Measurements from ENCODE around the gene IARS2.
"Not testable (repeated sequence)": the region's sequence is repeated elsewhere in the genome, so short reads cannot be mapped to it uniquely, and the experiment has no call there.

Gene IARS2

DNA sequence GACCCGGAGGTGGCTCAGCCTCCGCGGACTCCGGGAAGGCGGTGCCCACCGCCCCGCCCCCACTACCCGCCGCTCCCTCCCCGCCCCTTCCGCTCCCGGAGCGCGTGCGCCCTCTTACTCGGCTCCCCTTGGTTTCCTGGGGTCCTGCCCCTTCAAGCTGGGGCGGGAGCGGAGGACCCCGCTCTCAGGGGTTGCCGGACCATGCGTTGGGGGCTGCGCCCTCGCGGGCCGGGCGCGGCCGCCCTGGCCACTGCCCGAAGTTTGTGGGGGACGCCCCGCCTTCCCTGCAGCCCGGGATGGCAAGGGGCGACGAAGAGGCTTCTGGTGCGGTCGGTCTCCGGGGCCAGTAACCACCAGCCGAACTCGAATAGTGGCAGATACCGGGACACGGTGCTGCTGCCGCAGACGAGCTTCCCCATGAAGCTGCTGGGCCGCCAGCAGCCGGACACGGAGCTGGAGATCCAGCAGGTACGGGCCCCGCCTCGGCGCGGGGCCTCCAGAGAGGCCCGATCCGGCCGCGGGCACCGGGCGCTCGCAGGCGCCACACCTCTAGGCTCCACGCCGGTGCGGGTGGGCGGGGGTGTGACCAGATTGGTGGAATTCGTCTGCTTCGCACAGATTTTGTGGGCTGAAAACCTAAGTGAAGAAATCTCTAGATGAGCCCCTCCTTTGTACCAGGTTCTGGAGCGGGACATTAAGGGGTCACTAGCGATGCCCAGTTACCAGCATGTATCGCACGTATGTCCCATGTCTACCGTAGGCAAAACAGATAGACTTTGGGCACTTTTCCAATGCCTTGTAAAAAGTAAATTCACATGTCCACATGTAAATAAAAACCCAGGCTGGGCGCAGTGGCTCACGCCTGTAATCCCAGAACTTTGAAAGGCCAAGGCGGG is at the start of gene IARS2:
IARS2 (plus strand) TSS at position 117 of the 896 bp plus-strand sequence; CDS start at position 202, 85 bp downstream.
- DNase-seq, result peak; percentile 82 to 98 (median 89)
- intact Hi-C loops (cut with DNase I), result loop anchor here (2.0 to 5.0 kb wide), 2 partner anchors 45 to 178 kb away; partner anchors contain the start of gene RAB3GAP2

DNA sequence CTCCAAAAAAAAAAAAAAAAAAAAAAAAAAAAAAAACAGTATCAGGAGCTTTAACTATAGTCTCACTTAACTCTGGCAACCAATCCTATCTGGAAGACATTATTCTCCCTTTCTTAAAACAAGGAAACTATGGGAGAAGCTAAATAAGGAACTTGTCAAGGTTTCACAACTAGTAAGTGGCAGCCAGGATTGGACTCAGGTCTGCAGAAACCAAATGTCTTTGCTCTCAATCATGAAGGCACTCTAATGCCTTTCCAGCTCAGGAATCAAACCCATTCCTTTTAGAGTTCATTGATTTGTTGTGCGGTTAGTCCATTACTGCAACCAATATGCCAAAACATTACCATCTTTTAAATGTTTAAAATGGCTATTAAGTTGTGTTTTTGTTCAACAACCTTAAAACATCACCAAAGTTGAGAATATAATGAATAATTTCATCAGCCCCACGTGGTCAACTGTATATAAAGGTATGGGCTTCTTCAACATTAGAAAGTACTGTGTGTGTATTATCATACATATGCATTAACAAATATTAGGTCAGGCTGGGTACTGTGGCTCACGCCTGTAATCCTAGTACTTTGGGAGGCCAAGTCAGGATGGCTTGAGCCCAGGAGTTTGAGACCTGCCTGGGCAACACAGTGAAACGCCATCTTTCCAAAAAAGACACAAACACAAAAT is 49.1 kb upstream of the IARS2 start:
- intact Hi-C loops (cut with DNase I), result no loop called here
- DNase-seq, result no peak

DNA sequence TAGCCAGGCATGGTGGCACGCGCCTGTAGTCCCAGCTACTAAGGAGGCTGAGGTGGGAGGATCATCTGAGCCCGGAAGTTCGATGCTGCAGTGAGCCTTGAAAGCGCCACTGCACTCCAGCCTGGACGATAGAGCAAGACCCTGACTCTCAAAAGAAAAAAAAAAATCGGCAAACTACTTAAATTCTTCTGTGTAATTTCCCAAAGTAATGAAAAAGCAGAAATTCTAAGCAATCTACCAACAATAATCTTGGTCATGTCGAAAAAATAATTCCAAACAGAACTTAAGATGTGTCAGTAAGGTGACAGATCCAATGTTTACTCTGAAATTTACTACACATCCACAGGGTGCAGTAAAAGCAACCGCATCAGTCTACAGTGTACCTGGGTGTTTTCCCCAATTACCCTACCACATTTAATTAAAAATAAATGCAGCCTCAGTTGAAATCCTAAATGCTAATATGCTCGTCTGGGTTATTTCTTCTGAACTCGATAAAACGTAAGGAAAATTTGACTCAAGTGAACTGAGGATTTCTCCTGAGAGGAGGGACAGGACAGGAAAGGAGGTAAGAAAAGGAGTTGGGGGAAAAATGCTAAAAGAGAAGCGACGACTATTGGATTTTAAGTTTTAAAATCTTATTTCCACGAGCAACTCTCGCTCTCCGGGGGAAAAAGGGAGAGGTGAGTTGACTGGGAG is 48.4 kb upstream of the IARS2 start:
- DNase-seq, result peak in 1 of 10 donors; percentile 60
- intact Hi-C loops (cut with DNase I), result no loop called here

DNA sequence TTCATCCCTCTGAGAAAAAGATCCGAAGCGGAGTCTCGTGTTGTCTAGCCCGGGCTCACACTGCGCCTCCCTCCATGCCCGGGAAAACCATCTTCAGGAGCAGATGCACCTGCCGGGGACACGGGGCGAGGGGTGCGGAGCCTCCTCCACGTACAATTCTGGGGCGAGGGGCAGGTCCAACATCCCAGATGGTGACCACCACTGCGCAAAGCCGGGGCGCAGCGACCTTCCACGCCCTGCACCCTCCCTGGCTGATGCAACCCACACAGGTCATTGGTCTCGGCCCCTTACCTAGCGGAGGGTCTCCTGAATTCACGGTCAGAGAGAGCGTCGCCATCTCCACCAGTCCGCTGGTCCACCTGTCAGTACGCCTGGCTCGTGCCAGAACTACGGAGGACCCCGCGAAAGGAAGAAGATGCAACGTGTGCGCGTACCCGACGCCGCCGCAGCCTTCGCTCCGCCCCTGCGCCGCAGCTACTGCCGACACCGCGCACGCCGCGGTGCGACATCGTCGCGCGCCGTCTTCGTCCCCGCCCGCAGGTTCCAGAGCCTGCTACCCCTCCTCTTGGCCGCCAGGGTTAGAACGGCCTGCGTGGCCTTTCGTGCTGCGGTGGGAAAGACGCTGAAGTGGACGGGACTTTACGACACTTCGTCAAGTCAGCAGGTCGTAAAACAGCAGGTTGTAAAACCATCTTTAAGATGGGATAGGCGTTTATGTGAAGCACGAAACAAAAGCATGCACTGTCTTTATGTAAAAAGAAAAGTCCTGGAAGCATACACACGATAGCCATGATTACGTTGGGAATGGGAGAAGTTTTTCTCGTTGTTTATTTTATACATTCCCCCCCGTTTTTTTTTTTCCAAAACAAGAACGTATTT is 47.6 kb upstream of the IARS2 start, which contains the start of gene EPRS1:
EPRS1 (minus strand) TSS at position 454 of the 879 bp plus-strand sequence; CDS start at position 337, 117 bp downstream.
- intact Hi-C loops (cut with DNase I), result no loop called here
- DNase-seq, result peak; percentile 83 to 99 (median 92)

DNA sequence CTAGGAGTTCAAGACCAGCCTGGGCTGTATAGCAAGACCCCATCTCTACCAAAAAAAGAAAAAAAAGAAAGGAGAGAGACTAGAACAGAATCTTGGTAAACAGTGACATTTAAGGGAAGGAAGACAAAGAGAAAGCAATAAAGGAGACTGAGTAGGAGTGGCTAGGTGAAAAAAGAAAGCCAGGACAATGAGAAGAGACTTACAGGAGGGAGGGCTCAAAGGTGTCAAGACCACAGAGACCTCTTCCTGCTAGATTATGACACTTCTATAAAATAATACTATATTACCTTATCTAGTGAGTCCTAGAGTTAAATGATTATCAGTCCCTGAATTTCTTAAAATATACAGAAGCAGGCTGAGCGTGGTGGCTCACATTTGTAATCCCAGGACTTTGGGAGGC is 37.6 kb upstream of the IARS2 start:
- intact Hi-C loops (cut with DNase I), result no loop called here
- no peak for DNase-seq

DNA sequence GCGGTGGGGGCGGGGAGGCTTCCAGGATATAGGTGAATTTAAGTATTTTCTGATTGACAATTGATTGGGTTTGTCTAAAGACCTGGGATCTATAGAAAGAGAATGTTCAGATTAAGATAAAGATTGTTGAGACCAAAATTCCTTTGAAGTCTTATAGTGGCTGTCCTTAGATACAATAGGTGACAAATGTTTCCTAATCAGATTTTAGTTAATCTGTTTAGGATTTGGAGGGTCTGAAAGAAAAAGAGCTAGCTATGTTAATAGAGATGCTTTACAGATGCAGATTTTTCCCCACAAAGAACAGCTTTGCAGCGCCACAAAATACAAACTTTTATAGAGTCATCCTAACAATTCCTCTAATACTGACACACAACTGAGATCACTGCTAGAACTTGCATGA is 33.1 kb upstream of the IARS2 start:
- DNase-seq, result no peak
- intact Hi-C loops (cut with DNase I), result no loop called here

DNA sequence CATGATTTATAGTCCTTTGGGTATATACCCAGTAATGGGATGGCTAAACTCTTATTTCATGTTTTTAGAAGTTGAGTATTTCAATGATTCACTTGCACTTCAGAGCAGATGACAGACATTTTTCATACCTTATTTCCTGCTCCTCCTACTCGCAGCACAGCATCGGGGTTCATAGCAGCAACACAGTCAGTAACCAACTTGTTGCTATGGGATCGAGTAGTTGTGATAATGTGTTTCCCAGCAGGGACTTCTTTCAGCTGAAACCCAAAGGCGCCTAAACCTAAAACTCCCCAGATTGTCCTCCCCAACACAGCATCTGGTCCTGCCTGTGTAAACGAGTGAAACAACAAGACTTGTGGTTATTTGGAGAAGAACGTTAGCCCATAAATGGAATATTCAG is 31.3 kb upstream of the IARS2 start:
- DNase-seq, result no peak
- intact Hi-C loops (cut with DNase I), result no loop called here

DNA sequence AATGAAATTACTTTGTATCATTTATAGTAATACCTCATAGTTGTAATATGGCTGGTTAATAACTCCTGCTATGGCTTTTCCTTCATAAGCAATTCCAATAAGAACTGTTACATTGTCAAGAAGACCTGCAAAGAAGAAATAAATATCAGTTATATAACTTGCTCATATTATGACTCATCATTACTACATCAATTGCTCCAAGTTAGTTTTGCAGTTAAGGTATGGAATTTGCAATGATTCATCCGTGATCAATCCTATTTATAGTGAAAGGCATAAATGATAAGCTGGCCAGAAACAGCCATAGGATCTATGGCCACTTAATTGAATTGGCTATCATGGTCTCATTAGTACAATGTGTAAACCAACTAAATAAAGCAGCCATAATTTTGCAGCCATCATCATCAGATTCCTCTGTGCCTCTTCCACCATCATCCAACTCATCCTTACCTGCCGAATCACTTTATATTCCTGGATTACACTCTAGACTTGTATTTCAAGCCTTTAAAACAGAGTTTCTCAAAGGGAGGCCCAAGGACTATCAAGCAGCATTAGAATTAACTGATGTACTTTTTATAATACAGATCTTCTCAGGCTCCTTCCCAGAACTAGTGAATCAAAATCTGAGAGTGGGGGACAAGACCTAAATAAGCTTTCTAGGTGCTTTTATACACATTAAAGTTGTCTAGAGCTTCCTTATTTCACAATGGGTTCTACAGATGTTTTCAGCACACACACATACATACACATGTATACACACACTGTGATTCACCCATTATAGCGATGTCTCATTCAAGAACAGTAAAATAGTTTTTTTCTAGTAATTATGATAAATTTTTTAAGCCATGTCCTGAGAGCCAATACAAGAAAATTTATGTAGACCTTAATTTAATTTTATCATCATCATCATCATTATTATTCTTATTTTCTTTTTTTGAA is 26.4 kb upstream of the IARS2 start:
- DNase-seq, result no peak
- intact Hi-C loops (cut with DNase I), result no loop called here

DNA sequence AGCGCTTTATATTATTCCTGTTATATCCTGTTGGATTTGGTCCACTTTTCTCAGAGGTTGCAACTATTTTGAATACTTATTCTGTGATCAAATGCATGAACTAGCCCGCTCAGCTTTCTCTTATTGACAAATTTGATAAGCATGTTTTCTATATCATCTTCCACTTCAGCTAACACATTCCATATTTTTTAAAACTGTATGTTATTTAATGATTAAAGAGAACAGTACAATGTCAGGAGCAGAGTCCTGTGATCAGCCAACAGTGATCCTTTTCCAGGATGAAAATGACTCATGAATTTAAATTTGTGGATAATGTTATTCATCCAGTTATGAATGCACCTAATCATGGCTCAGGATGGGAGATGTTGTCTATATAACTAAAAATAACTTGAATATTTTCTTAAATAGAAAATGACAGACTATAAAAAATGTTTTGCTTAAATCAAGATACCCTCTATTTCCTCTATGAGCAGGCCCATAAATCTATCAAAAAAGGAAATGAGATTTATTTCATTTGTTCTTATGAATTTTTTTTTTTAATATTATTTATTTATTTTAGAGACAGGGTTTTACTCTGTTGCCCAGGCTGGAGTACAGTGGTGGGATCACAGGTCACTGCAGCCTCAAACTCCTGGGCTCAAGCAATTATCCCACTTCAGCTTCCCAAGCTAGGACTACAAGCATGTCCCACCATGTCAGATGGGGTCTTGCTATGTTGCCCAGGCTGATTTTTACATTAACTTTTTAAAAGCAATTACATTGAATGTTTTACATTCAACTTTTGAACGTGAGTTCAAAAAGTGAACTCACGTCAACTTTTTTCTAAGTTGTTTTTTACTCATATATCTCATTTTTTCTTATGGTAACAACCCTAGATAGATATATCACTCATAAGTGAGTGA is 16.8 kb upstream of the IARS2 start:
- intact Hi-C loops (cut with DNase I), result no loop called here

DNA sequence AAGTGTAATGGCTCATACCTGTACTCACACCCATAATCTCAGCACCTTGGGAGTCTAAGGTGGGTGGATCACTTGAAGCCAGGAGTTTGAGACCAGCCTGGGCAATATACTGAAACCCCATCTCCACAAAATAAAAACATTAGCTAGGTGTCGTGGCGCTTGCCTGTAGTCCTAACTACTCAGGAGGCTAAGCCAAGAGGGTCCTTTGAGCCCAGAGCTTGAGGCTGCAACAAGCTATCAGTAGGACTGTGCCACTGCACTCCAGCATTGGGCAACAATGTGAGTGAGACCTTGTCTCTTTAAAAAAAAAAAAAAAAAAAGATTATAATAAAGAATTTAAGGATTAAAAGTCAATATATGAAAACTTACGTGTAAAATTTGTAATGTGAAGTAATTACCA is 16.0 kb upstream of the IARS2 start:
- intact Hi-C loops (cut with DNase I), result no loop called here

More for the DNA sequence above, 16.8 kb upstream of the IARS2 start:
- DNase-seq, result no peak

DNA sequence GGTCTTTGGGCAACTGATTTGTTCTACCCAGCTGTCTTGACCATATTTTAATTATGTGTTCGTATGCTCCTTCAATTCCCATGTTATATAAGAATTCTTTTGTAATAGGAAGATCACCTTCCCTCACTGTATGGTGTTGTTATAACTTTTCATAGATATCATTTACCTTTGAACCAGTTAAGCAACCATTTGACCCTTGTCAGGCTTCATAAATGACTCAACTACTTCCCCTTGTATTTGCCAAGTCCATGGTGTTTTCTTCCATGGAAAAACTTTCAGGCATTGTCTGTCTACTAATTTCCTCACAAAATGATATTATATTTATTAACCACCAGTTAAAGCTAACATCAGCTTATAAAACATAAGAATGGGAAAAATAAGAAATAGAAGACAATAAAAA is 9.5 kb upstream of the IARS2 start:
- no peak for DNase-seq
- intact Hi-C loops (cut with DNase I), result no loop called here

More for the DNA sequence above, 16.0 kb upstream of the IARS2 start:
- no peak for DNase-seq

DNA sequence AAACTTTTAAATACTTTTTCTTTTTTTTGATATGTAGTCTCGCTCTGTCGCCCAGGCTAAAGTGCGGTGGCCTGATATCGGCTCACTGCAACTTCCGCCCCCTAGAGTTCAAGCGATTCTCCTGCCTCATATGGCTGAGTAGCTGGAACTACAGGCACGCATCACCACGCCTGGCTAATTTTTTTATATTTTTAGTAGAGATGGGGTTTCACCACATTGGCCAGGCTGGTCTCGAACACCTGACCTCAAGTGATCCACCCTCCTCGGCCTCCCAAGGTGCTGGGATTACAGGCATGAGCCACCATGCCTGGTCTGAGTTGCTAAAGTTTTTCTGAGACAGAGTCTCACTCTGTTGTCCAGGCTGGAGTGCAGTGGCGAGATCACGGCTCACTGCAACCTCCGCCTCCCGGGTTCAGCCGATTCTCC is 7.7 kb upstream of the IARS2 start:
- intact Hi-C loops (cut with DNase I); DNase-seq: not testable (repeated sequence)

DNA sequence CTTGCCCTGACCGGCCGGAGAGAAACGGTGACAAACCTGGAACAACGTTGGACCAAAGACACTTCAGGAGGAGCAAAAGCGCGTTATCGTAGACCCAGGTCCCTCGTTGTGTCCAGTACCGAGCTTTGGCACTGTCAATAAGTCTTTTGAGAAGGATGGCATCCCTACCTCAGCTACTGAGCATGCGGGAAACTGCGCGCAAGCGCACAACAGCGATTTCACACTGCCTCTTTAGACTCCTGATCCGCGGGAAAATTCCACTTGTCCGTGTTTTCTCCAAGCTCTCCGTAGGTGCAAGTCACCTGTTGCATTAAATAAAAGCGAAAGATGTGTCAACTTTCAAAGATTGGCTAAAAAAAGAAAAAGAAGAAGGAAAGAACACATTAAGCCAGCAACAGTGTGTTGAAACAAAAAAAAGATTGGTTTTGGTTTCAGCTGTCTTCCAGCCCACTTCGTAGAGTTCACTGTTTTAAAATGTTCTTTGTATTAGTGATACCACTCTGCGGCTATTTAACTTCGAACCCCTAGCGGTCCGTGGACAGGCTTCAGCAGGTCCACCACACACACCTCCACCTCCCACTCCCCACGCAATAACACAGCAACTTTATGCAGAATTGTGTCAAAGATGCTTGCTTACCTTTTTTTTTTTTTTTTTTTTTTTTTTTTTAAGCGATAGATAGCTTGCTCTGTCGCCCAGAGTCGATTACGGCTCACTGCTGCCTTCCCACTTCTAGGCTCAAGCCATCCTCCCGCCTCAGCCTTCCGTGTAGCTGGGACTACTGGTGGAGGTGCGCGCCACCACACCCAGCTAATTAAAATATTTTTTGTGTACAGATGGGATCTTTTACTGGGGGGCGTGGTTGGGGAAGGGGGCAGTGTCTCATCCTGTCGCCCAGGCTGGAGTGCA is 4.0 kb upstream of the IARS2 start, which contains the start of gene BPNT1:
BPNT1 (minus strand) TSS at position 139 of the 907 bp plus-strand sequence. CDS start 9,942 bp downstream, outside the sequence.
- intact Hi-C loops (cut with DNase I), result loop anchor here (5.0 kb wide), 1 partner anchor 182 kb away; the partner anchor contains the start of gene RAB3GAP2
- DNase-seq, result peak; percentile 85 to 98 (median 92)

DNA sequence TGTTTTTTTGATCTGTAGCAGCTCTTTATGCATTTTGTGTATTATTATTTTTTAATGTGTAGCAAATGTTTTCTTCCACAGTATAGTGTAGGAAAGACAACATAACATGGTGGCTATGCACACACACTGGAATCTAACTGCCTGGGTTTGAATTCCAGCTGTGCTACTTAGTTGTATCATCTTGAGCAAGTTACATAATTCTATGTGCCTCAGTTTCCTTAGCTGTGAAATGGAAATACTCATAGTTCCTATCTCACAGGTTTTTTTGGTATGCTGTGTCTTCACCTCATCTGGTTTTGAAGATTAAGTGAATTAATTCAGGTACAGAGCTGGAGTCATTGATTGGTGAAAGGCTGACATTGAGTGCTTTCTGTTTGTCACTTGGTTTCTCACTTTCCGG is 1.2 kb upstream of the IARS2 start:
- no peak for DNase-seq
- intact Hi-C loops (cut with DNase I), result loop anchor here (5.0 kb wide), 1 partner anchor 180 kb away; the partner anchor contains the start of gene RAB3GAP2

DNA sequence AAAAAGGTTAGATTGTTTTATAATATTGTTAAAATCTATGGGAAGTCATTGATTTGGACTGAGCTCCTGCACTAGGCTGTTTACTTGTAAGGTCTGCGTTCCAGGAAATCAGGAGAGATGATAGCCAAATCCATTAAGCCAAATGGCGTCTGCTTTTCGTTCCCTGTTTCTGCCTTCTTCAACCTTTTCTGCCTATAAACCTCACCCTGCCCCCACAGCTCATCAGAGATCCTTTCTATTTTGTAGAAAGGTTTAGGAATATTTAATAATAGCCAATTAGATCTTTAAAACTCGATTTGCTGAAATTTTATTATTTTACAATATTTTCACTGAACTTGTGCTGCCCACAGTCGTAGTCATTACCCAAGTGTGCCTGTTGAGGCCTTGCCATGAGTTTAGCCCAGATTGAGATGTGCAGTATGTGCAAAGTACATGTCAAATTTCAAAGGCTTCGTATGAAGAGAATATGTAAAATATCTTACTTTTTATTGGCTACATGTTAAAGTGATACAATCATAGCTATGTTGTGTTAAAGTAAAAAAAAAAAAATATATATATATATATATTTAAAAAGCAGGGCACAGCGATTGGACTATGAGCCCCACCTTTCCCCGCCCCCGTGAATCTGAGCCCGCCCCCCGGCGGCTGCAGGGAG is 444 bp upstream of the IARS2 start:
- DNase-seq, result no peak

DNA sequence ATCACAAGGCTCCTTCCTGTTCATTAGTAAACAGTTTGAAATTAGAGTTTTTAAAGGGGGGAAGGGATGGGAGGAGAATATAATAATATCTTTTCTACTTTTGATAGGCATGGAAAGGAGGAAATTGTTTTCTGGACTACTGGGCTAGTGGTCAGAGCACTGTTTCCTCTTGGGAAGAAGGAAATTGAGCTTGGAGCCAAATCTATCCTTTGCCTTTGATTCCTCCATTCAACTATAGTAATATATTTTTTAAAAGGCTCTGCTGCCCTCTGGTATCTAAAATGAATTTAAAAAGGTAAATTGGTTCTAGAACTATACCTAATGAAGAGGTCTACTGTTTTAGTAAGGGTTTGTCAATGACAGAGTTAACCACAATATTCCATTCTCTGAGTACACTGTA is 5.9 kb downstream of the IARS2 start:
- DNase-seq, result no peak
- intact Hi-C loops (cut with DNase I), result no loop called here

More for the DNA sequence above, 444 bp upstream of the IARS2 start:
- intact Hi-C loops (cut with DNase I), result loop anchor here (2.0 to 5.0 kb wide), 2 partner anchors 45 to 179 kb away; partner anchors contain the start of gene RAB3GAP2
